PC-3 (cell line): ENCODE results near the gene LSR. TPM values are rescaled to one million over a fixed set of nuclear protein-coding genes. Genes with fewer than 3 reads are reported as not detected.

Source experiments
- ATAC-seq: fragments of 200-7000 bp; cut with Tn5 transposase; 2 replicates; pipeline ENCODE4 v1.9.1; 2020; ENCODE audit warnings: mild to moderate bottlenecking, moderate library complexity
- BruUV-seq: library from RNA; stranded (reverse); fragments of 400-500 nt; replicated peaks from 2 replicates; lab custom pipeline; 2021; lab: Mats Ljungman, UMichigan
- CTCF ChIA-PET: fragments of 300-600 bp; sonication (Branson Sonifier 250); formaldehyde crosslinking; loops from one replicate; lab custom pipeline; 2022; ENCODE audit warnings: antibody characterized with exemption; lab: Charles Lee
- POLR2A ChIA-PET: fragments of 300-600 bp; sonication (Branson Sonifier 250); formaldehyde crosslinking; loops from one replicate; lab custom pipeline; 2022; ENCODE audit warnings: antibody characterized with exemption; ENCODE audit not compliant: unreplicated experiment; lab: Charles Lee
- DNase-seq: peaks from one replicate; pipeline ENCODE4 v3.0.0-alpha.2; 2015
- H2AFZ ChIP-seq: fragments of 300-600 bp; sonication (generic); 2 replicates; pipeline ENCODE4 v1.6.0; 2016; ENCODE audit warnings: antibody characterized with exemption, low read length
- H3F3A ChIP-seq: fragments of 300-600 bp; sonication (generic); one replicate; pipeline ENCODE4 v1.6.0; 2017; ENCODE audit warnings: antibody characterized with exemption, low read length, control low read depth, mild to moderate bottlenecking; ENCODE audit not compliant: unreplicated experiment
- H3K27ac ChIP-seq: fragments of 300-600 bp; sonication (generic); 2 replicates; pipeline ENCODE4 v1.5.1; 2016; ENCODE audit warnings: mild to moderate bottlenecking, low read length
- H3K27me3 ChIP-seq: fragments of 300-600 bp; sonication (generic); 2 replicates; pipeline ENCODE4 v1.6.1; 2016; ENCODE audit warnings: low read length, mixed read lengths
- H3K36me3 ChIP-seq: fragments of 300-600 bp; sonication (generic); 2 replicates; pipeline ENCODE4 v1.6.1; 2016; ENCODE audit warnings: low read depth, mixed run types, low read length, mixed read lengths
- H3K4me1 ChIP-seq: fragments of 300-600 bp; sonication (generic); 2 replicates; pipeline ENCODE4 v1.5.1; 2016; ENCODE audit warnings: low read length; ENCODE audit not compliant: insufficient read depth
- H3K4me2 ChIP-seq: fragments of 300-600 bp; sonication (generic); 2 replicates; pipeline ENCODE4 v1.6.0; 2016; ENCODE audit warnings: low read length
- H3K4me3 ChIP-seq: fragments of 300-600 bp; sonication (generic); 2 replicates; pipeline ENCODE4 v1.5.1; 2016; ENCODE audit warnings: mild to moderate bottlenecking, low read length, mixed read lengths
- H3K79me2 ChIP-seq: fragments of 300-600 bp; sonication (generic); 2 replicates; pipeline ENCODE4 v1.6.1; 2017; ENCODE audit warnings: low read length, mixed read lengths
- H3K9ac ChIP-seq: fragments of 300-600 bp; sonication (generic); 2 replicates; pipeline ENCODE4 v1.6.0; 2016; ENCODE audit warnings: mild to moderate bottlenecking, low read length
- H3K9me2 ChIP-seq: fragments of 300-600 bp; sonication (generic); replicated peaks from 2 replicates; pipeline ENCODE4 v1.6.1; 2016; ENCODE audit warnings: mixed run types, low read length, mixed read lengths
- H3K9me3 ChIP-seq: fragments of 300-600 bp; sonication (generic); 2 replicates; pipeline ENCODE4 v1.6.1; 2016; ENCODE audit warnings: low read length, mixed read lengths
- H4K20me1 ChIP-seq: fragments of 300-600 bp; sonication (generic); 2 replicates; pipeline ENCODE4 v1.6.1; 2016; ENCODE audit warnings: low read length, mixed read lengths
- CTCF ChIP-seq: fragments of 300-600 bp; sonication (generic); conservative IDR thresholded peaks from 2 replicates; pipeline ENCODE4 v1.5.1; 2017; ENCODE audit warnings: antibody characterized with exemption, low read depth, mild to moderate bottlenecking, low read length
- EZH2 ChIP-seq: fragments of 300-600 bp; sonication (generic); IDR thresholded peaks from one replicate; pipeline ENCODE4 v1.6.1; 2017; ENCODE audit warnings: antibody characterized with exemption, mild to moderate bottlenecking, low read length; ENCODE audit not compliant: unreplicated experiment
- EZH2phosphoT487 ChIP-seq: fragments of 300-600 bp; sonication (generic); IDR thresholded peaks from 2 replicates; pipeline ENCODE4 v1.6.1; 2018; ENCODE audit warnings: mild to moderate bottlenecking, antibody characterized with exemption, low read length, borderline replicate concordance
- intact Hi-C: fragments of 100-400 bp; cut with micrococcal nuclease; formaldehyde crosslinking; loops from 2 replicates; pipeline ENCODE4 v1.9.0; 2023
- total RNA-seq: library from RNA; depleted of rRNA; stranded (reverse); fragments of >200 nt; gene quantifications from 2 replicates; pipeline ENCODE4 v1.2.3, GENCODE V29; 2014

Gene LSR
- total RNA-seq, 1 experiment from 2014 or later: 91.0 TPM

DNA sequence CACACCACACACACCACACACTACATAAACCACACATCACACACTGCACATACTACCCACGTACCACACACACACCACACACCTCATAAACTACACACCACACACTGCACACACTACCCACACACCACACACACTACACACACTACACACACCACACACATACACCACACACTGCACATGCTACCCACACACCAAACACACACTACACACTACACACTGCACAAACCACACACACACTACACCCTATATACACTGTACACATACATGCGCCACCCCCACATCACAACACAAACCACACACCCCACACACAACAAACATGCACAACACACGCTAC is 48.7 kb downstream of the LSR start:
- ATAC-seq (no peak), DNase-seq (no peak)
- intact Hi-C loops: no loop called here
- H3K9ac ChIP-seq: no peak overlapping the region
- CTCF ChIA-PET: no interaction called here
- H3K4me2 ChIP-seq: no peak overlapping the region
- peaks cover 3% of the 10 kb centered on the region; the same call in 1 of the 2 replicates for H3K27me3 ChIP-seq
- H3K79me2 ChIP-seq: no peaks in the 10 kb centered on the region
- H3K9me3 ChIP-seq: no peaks in the 10 kb centered on the region
- no peak overlapping the region for H2AFZ ChIP-seq
- no peaks in the 10 kb centered on the region for H3K9me2 ChIP-seq
- H4K20me1 ChIP-seq: no peaks in the 10 kb centered on the region
- H3K36me3 ChIP-seq: no peaks in the 10 kb centered on the region
- TF ChIP-seq CTCF: no peak
- no peak for TF ChIP-seq EZH2
- no peak for TF ChIP-seq EZH2phosphoT487
- POLR2A ChIA-PET: no interaction called here
- H3K4me1 ChIP-seq: no peaks in the 10 kb centered on the region
- H3K27ac ChIP-seq: no peak overlapping the region
- BruUV-seq: no TSS peak
- H3F3A ChIP-seq: no peaks in the 10 kb centered on the region
- H3K4me3 ChIP-seq: no peak overlapping the region

DNA sequence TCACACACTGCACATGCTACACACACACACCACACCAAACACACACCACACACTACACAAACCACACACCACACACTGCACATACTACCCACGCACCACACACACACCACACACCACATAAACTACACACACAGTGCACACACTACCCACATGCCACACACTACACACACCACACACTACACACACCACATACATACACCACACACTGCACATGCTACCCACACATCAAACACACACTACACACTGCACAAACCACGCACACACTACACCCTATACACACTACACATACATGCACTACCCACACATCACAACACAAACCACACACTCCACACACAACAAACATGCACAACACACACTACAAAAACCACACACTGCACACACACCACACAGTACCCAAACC is 49.1 kb downstream of the LSR start:
- Histone ChIP-seq H4K20me1 (no peaks in the 10 kb centered on the region), H3K4me2 (no peak overlapping the region), H3K27ac (no peak overlapping the region), H3K4me3 (no peak overlapping the region), H3K9me2 (no peaks in the 10 kb centered on the region), H3K4me1 (no peaks in the 10 kb centered on the region), H2AFZ (no peak overlapping the region), H3K36me3 (no peaks in the 10 kb centered on the region), H3K27me3 (peaks cover 2% of the 10 kb centered on the region; the same call in 1 of the 2 replicates), H3K9ac (no peak overlapping the region), H3K9me3 (no peaks in the 10 kb centered on the region), H3F3A (no peaks in the 10 kb centered on the region), H3K79me2 (no peaks in the 10 kb centered on the region)
- ChIA-PET POLR2A (no interaction called here), CTCF (no interaction called here)
- intact Hi-C loops: no loop called here
- ATAC-seq (no peak), DNase-seq (no peak)
- no peak for TF ChIP-seq CTCF
- TF ChIP-seq EZH2: no peak
- no peak for TF ChIP-seq EZH2phosphoT487
- BruUV-seq: no TSS peak

- H3K4me3 ChIP-seq: no peak overlapping the region
- ChIA-PET POLR2A (no interaction called here), CTCF (no interaction called here)
- TF ChIP-seq EZH2 (no peak), EZH2phosphoT487 (no peak), CTCF (no peak)
- no TSS peak for BruUV-seq
- H3K27me3 ChIP-seq: no peaks in the 10 kb centered on the region
- H3K9ac ChIP-seq: no peak overlapping the region
- H3K9me3 ChIP-seq: no peaks in the 10 kb centered on the region
- H3K4me2 ChIP-seq: no peak overlapping the region
- no peaks in the 10 kb centered on the region for H3K79me2 ChIP-seq
- ATAC-seq: no peak
- H4K20me1 ChIP-seq: no peaks in the 10 kb centered on the region
- H2AFZ ChIP-seq: no peak overlapping the region
- no peaks in the 10 kb centered on the region for H3K9me2 ChIP-seq
- intact Hi-C loops: no loop called here
- no peak for DNase-seq
- H3F3A ChIP-seq: no peaks in the 10 kb centered on the region
- no peaks in the 10 kb centered on the region for H3K36me3 ChIP-seq
- H3K27ac ChIP-seq: no peak overlapping the region
- H3K4me1 ChIP-seq: no peaks in the 10 kb centered on the region
Observed at GRCh38 chr19:35298561-35298972, 49.8 kb downstream of the LSR start.
